AG09309 (cell line): ENCODE results near the gene NDUFAF8.

ENCODE experiments used
- DNase-seq: peaks from one replicate; pipeline ENCODE4 v3.0.0-alpha.2; 2010; ENCODE audit warnings: low read depth
- H3K4me3 ChIP-seq: 2 replicates; pipeline ENCODE4 v1.5.1; 2011; ENCODE audit warnings: mild to moderate bottlenecking, low read depth, low read length, moderate library complexity; ENCODE audit not compliant: control insufficient read depth
- CTCF ChIP-seq: IDR thresholded peaks from 2 replicates; pipeline ENCODE4 v1.5.1; 2011; ENCODE audit warnings: mild to moderate bottlenecking, low read depth, low read length, inconsistent platforms; ENCODE audit not compliant: insufficient read depth, control insufficient read depth; ENCODE audit errors: missing control alignments

Gene NDUFAF8

GRCh38 chr17:81260171-81260570, 21.1 kb downstream of the NDUFAF8 start:
- H3K4me3 ChIP-seq: no peak overlapping the region
- DNase-seq: no peak
- no peak for TF ChIP-seq CTCF

GRCh38 chr17:81260641-81261040, 21.5 kb downstream of the NDUFAF8 start:
- no peak for DNase-seq
- no peak for TF ChIP-seq CTCF
- H3K4me3 ChIP-seq: no peak overlapping the region

GRCh38 chr17:81261096-81261495, 22.0 kb downstream of the NDUFAF8 start:
- DNase-seq: no peak
- H3K4me3 ChIP-seq: no peak overlapping the region
- no peak for TF ChIP-seq CTCF

GRCh38 chr17:81261582-81262336, 22.6 kb downstream of the NDUFAF8 start:
- no peak for DNase-seq
- no peak for TF ChIP-seq CTCF
- H3K4me3 ChIP-seq: no peak overlapping the region

GRCh38 chr17:81263371-81264181, 24.5 kb downstream of the NDUFAF8 start:
- no peak for DNase-seq
- TF ChIP-seq CTCF: no peak
- H3K4me3 ChIP-seq: no peak overlapping the region

GRCh38 chr17:81264640-81265039, 25.5 kb downstream of the NDUFAF8 start:
- TF ChIP-seq CTCF: no peak
- no peak for DNase-seq
- no peak overlapping the region for H3K4me3 ChIP-seq

- DNase-seq: no peak
- H3K4me3 ChIP-seq: no peak overlapping the region
- TF ChIP-seq CTCF: no peak
These were observed 26.5 kb downstream of the NDUFAF8 start for GRCh38 chr17:81265576-81265975.
